Measurements from ENCODE around the gene LILRA5.
"Not testable (repeated sequence)": the region's sequence is repeated elsewhere in the genome, so short reads cannot be mapped to it uniquely, and the experiment has no call there.

Gene LILRA5

GRCh38 chr19:54333586-54334298 lies 20.8 kb upstream of the LILRA5 start:
- no peak for DNase-seq

DNA sequence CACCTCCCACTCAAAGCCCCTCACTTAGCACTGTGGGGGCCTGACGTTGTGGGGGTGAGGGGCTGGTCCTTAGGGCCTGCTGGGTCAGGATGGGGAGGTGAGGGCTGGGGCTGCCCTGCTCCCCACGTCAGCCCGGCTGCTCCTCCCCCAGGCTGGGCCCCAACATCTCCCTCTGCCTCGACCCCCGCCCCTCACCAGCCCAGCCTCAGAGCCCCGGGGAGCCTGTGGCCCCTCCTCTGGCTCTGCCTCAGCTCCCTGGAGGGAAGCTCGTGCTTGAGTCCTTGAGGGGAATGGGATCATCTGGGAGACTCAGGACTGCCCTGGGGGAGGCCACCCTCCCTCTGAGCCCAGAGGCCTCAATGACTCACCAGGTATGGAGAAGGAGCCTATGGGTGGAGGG lies 19.2 kb upstream of the LILRA5 start:
- no peak for DNase-seq

DNA sequence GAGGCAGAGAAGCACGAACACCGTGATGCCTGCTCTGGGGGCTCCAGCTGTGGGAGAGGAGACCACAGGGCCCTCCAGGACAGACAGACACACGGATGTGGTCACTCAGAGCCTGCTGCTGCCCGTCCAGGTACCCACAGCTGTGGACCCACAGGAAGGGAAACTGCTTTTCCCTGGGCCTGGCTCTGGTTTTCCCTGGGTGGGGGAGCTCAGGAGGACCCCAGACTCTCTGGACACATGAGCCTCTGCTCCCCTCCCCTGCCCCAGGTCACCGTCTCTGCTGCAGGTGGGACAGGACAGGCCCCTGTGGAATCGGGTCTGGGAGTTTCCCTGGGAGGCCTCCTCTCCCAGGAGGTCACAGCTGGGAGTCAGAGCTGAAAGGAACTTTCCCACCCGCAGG lies 18.7 kb upstream of the LILRA5 start:
- DNase-seq: no peak

GRCh38 chr19:54329476-54330165 lies 16.7 kb upstream of the LILRA5 start:
- no peak for DNase-seq

DNA sequence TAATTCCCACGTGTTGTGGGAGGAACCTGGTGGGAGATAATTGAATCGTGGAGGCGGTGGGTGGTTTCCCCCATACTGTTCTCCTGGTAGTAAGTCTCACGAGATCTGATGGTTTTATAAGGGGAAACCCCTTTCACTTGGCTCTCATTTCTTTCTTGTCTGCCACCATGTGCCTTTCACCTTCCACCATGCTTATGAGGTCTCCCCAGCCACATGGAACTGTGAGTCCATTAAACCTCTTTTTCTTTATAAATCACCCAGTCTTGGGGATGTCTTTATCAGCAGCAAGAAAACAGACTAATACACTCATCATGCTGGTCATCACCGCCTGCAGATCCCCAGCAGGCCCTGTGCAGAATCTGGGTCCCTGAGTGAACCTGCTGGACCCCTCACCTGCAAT lies 15.8 kb upstream of the LILRA5 start:
- DNase-seq: not testable (repeated sequence)

DNA sequence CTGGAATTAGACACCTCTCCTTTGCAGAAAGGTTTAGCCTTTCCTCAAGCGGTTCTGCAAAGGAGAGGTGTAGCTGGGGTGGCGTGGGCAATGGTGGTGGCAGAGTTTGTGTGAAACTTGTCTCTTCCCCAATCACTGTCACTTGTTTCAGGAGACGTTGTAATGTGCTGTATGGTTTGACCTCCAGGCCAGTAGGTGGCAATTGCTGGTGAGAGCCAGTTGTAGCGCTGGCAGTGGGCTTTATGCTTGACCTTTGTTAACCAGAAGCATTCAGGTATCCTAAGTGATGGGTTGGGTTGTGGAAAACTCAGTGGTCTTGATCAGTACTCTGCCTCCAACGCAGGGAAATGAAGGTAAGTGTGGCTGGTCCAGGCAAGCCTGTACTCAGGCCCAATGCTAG lies 12.7 kb upstream of the LILRA5 start:
- DNase-seq: no peak

DNA sequence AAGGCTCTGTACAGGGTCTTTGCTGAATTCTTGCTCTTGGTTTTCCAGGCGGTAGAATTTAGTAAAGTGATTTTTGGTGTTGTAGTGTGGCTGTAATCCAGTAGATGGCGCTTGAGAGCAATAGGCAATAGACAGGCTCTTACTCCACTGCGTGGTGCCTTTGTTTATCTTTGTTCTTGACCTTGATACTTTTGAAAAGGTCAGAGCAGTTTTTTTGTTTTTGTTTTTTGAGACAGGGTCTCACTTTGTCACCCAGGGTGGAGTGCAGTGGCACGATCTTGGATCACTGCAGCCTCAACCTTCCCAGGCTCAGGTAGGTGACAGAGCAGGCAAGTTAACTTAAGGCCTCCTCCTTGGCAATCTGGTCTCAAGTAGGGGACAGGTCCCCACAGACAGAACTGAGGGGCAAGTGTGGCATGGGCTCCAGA lies 12.2 kb upstream of the LILRA5 start:
- DNase-seq: no peak

DNA sequence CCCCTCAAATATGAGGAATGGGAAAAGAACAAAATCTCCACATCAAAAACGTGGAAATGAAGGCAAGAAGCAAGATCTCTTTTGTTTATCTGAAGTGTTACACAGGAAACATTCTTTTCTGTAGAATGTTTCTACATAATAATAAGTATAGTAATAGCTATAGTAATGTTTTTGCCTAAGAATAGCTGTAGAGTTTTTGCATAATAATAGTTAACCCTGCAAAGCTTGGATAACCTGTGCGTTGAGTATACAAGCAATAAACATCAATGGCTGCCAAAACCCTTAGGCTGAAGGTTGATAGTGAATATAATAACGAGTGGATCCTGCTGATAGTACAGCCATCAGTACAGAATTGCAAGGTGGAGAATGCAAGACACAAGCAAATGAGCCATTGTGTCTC lies 11.1 kb upstream of the LILRA5 start:
- DNase-seq: no peak

GRCh38 chr19:54322934-54323333 lies 10.0 kb upstream of the LILRA5 start:
- not testable (repeated sequence) for DNase-seq

- not testable (repeated sequence) for DNase-seq
These were observed 9.3 kb upstream of the LILRA5 start for GRCh38 chr19:54322295-54322694.

DNA sequence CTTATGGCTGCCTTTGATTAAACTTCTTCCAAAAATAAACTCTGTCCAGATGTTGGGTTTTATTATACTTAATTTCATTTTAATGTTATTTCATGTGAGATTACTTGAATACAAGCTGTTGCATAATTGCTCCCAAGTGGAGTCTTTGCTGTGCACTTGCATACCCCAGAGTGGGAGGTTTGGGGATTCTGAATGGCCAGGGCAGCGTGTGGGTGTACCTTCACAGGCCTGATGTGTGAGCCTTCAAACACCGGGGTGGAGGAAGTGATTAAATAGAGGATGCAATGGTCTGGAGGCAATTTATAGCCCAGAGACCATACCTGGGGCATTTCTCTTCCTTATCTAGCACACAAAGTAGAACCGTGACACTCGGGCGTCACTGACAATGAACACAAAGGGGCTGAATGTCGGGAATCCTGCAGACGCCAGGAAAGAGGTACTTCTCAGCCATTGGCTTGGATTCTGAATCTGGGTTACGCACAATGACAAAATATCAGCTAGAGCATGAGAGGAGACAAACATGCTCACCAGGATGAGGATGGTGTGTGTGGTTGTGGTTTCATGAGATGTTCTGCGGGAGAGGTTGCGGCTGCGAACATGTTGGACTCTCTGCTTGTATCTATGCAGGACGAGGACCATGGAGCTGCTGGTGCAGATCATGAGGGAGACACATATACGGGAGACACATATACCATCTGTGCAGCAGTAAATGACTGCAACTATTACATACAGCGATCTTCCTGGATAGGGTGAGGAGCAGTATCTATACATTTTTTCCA lies 7.1 kb upstream of the LILRA5 start:
- no peak for DNase-seq

GRCh38 chr19:54319049-54319448 lies 6.1 kb upstream of the LILRA5 start:
- DNase-seq: no peak

- DNase-seq: no peak
These were observed 4.9 kb upstream of the LILRA5 start for GRCh38 chr19:54317965-54318240.

DNA sequence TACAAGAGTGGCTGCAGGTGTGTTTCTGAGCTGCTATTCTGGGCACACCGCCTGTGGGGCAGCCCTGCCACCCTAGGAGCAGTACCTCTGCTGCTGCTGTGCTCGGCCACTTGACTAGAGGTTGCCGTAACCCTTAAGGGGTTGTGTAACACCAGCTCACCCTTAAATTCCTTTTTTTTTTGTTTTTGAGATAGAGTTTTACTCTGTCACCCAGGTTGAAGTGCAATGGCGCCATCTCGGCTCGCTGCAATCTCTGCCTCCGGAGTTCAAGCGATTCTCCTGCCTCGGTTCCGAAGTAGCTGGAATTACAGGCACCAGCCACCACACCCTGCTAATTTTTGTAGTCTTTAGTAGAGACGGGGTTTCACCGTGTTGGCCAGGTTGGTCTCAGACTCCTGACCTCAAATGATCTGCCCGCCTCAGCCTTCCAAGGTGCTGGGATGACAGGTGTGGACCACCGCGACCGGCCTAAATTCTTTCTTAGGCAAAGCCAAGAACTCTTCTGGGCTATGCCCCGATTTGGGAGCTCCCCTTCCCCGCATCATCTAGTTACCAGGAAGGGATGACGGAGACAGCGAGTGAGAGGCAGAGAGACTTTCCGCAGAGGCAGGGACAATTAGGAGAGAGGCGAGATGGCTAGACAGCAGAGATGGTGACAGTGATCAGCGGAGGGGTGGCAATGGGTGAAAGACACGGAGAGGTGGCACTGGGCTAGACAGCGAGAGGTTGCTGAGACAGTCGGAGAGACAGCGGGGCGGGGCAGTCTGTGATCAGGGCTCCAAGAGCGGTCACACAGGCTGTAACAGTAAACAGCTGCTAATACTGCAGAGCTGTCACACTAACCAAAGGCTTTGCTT lies 4.4 kb upstream of the LILRA5 start:
- DNase-seq: no peak

DNA sequence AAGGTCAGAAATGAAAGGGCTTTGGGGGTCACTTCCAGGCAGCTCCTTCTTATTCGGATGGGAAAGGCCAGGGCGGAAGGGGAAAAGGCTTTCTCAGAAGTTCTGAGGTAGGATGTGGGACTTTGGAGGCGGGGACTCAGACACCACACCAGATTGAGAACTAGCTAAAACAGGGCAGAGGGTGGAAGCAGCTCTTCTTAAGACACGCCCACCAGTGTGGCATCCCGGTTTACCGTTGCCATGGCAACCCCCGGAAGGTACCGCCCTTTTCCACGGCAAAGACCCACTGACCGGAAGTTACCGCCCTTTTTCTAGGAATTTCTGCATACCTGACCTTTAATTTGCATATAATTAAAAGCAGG lies 3.8 kb upstream of the LILRA5 start:
- DNase-seq: no peak

DNA sequence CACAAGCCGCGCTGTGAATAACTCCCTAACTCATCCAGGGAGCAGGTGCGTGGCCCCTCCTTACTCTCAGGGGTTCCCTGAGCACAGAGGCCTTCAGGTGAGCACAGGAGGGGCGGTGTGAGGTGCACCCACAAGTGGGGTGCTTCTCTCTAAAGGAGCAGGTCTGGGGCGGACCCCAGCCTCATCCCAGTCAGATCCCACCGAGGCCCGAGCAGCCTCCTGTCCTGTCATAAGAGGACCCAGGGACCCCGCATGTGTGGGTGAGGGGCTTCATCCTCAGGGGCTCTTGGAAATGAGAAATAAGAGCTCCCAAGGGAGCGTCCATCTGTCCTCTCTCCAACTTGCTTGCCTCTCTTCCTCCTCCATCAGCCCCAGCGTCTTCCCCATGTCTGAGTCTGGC lies 3.0 kb upstream of the LILRA5 start:
- no peak for DNase-seq

- no peak for DNase-seq
These were observed 955 bp downstream of the LILRA5 start for GRCh38 chr19:54312011-54312410.

- no peak for DNase-seq
These were observed 1.5 kb downstream of the LILRA5 start for GRCh38 chr19:54311486-54311885.

DNA sequence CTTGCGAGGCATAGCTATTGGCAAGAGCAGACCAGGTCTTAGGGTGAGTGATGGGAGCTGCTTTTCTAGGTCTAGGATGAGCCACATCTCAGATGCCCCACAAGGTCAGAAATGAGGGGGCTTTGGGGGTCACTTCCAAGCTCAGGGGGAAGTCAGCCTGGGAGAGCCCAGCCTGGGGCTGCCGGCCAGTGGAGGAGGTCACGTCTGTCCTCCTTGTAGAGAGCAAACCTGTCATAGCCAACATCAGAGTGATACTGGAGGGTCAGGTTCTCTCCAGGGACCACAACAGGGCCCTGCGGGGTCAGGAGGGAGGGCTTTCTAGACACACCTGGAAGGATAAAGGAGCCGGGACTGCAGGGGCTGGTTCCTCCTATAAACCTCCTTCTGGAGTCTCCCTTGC lies 2.4 kb downstream of the LILRA5 start:
- DNase-seq: no peak

DNA sequence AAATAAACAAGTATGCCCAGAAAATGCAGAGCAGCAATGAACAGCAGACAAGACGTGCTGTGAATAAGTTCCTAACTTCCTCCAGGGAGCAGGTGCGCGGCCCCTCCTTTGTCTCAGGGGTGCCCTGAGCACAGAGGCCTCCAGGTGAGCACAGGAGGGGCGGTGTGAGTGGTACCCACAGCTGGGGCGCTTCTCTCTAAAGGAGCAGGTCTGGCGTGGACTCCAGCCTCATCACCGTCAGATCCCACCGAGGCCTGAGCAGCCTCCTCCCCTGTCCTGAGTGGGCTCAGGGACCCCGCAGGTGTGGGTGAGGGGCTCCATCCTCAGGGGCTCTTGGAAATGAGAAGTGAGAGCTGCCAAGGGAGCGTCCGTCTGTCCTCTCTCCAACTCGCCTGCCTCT lies 3.2 kb downstream of the LILRA5 start:
- DNase-seq: no peak

DNA sequence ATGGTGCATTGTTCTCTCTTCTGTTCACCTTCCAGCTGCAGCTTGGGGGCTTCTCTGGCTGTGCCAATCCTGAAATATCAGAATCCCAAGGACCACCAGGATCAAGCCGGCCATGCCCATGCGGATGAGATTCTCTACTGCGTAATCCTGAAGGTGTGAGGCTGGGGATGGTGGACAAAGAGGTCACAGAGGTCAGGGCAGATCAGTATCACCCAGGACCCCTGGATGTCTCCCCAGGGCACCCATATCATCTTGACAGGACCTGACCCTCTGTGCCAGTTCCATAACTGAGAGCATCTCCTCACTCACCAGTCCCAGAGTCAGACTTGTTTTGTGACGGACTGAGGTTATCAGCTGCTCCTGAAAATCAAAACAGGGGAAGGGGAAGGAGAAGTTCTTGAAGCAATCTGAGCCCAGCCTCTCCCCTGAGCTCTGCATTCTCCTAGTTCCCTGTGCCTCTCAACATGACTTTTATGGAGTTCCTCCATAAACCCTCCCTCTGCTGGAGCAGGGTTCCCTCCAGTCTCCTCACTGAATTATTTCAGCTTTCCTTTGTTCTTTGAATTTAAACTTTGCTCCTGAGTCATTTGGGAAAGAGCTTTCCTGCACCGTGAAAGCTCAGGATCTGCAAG lies 5.5 kb downstream of the LILRA5 start:
- no peak for DNase-seq

DNA sequence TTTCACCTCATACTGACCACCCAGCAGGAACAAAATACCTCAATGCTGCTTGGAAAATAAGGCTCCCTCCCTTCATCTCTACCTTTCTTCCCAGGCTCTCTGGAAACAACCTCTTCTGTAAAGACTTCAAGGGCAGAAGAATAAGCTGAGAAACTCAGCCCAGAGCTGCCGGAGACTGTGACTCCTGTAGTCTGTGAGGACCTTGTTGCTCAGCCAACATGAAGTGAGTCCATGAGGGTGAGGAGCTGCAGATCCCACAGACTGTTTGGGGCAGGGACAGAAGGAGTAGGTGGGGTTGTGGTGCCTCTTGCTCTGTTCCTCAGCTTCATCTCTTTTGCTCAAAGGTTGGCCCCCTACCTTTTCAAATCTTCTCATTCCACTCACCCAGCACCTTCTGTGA lies 7.8 kb downstream of the LILRA5 start:
- DNase-seq: no peak

DNA sequence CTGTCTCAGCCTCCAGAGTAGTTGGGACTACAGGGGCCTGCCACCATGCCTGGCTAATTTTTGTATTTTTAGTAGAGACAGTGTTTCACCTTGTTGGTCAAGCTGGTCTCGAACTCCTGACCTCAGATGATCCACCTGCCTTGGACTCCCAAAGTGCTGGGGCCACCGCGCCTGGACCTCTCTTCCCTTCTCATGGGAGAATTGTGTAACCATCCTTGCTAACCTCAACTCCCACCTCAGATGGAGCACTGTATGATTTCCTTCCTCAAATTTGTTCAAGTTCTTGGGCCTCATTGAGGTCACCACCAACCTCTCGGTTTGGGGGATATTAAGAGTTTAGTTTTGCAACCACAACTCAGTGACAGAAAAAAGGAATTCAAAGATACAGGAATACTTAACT lies 10.7 kb downstream of the LILRA5 start:
- DNase-seq: no peak
